Neural cell (in vitro differentiated cells): ENCODE measurements around the gene DLAT. TPM values are rescaled to one million over a fixed set of nuclear protein-coding genes. Genes with fewer than 3 reads are reported as not detected.

ENCODE experiments used
- H2AFZ ChIP-seq: fragments of 200-600, 300-800 bp; sonication (generic), shearing (Covaris generic); 2 replicates; pipeline ENCODE4 v1.6.0; 2014; ENCODE audit warnings: low read depth, mild to moderate bottlenecking, antibody characterized with exemption, low read length, moderate library complexity
- H3F3A ChIP-seq: fragments of 200-600 bp; shearing (Covaris generic); 2 replicates; pipeline ENCODE4 v1.6.1; 2016; ENCODE audit warnings: mild to moderate bottlenecking, moderate library complexity, mixed read lengths, antibody characterized with exemption, low read length; ENCODE audit not compliant: insufficient read depth, poor library complexity, severe bottlenecking
- H3K27ac ChIP-seq: fragments of 200-600, 300-800 bp; sonication (generic), shearing (Covaris generic); 2 replicates; pipeline ENCODE4 v1.5.1; 2014; ENCODE audit warnings: mild to moderate bottlenecking, low read length, moderate library complexity
- H3K27me3 ChIP-seq: fragments of 300-800, 200-600 bp; sonication (generic), shearing (Covaris generic); 2 replicates; pipeline ENCODE4 v1.6.0; 2014; ENCODE audit warnings: mild to moderate bottlenecking, low read depth, low read length, moderate library complexity; ENCODE audit not compliant: insufficient read depth
- H3K36me3 ChIP-seq: fragments of 300-800, 200-600 bp; sonication (generic), shearing (Covaris generic); 2 replicates; pipeline ENCODE4 v1.5.1; 2014; ENCODE audit warnings: mild to moderate bottlenecking, antibody characterized with exemption, low read length, moderate library complexity; ENCODE audit not compliant: insufficient read depth
- H3K4me2 ChIP-seq: fragments of 300-800, 200-600 bp; sonication (generic), shearing (Covaris generic); 2 replicates; pipeline ENCODE4 v1.6.0; 2014; ENCODE audit warnings: mild to moderate bottlenecking, low read length
- H3K4me3 ChIP-seq: fragments of 300-800, 200-600 bp; sonication (generic), shearing (Covaris generic); 2 replicates; pipeline ENCODE4 v1.5.1; 2014; ENCODE audit warnings: mild to moderate bottlenecking, low read length, moderate library complexity
- H3K79me2 ChIP-seq: fragments of 200-600 bp; shearing (Covaris generic); replicated peaks from 2 replicates; pipeline ENCODE4 v1.6.0; 2014; ENCODE audit warnings: mild to moderate bottlenecking, low read length, moderate library complexity; ENCODE audit not compliant: insufficient read depth
- H3K9ac ChIP-seq: fragments of 300-800, 200-600 bp; sonication (generic), shearing (Covaris generic); 2 replicates; pipeline ENCODE4 v1.6.1; 2016; ENCODE audit warnings: mild to moderate bottlenecking, low read length, mixed read lengths
- H3K9me2 ChIP-seq: fragments of 200-600 bp; shearing (Covaris generic); 2 replicates; pipeline ENCODE4 v1.6.1; 2016; ENCODE audit warnings: mild to moderate bottlenecking, low read length, mixed read lengths; ENCODE audit not compliant: insufficient read depth
- H3K9me3 ChIP-seq: fragments of 200-600, 300-800 bp; sonication (generic), shearing (Covaris generic); 2 replicates; pipeline ENCODE4 v1.6.1; 2016; ENCODE audit warnings: mild to moderate bottlenecking, mixed run types, low read length, moderate library complexity, mixed read lengths
- H4K20me1 ChIP-seq: fragments of 200-600 bp; shearing (Covaris generic); 2 replicates; pipeline ENCODE4 v1.6.1; 2016; ENCODE audit warnings: mild to moderate bottlenecking, mixed run types; ENCODE audit not compliant: insufficient read depth
- EP300 ChIP-seq: fragments of 450-650 bp; conservative IDR thresholded peaks from 2 replicates; pipeline ENCODE4 v1.6.1; 2014; ENCODE audit warnings: antibody characterized with exemption, mild to moderate bottlenecking, moderate library complexity; ENCODE audit not compliant: poor library complexity, severe bottlenecking
- EZH2 ChIP-seq: fragments of 200-600, 300-800 bp; shearing (Covaris generic), sonication (generic); IDR thresholded peaks from 2 replicates; pipeline ENCODE4 v1.6.1; 2014; ENCODE audit warnings: antibody characterized with exemption, low read length, borderline replicate concordance, mild to moderate bottlenecking; ENCODE audit not compliant: insufficient read depth, poor library complexity, severe bottlenecking
- MXI1 ChIP-seq: fragments of 450-650 bp; conservative IDR thresholded peaks from 2 replicates; pipeline ENCODE4 v1.6.1; 2014; ENCODE audit warnings: antibody characterized with exemption, mild to moderate bottlenecking; ENCODE audit not compliant: poor library complexity, severe bottlenecking
- SMC3 ChIP-seq: fragments of 450-650 bp; conservative IDR thresholded peaks from 2 replicates; pipeline ENCODE4 v1.6.1; 2014; ENCODE audit warnings: antibody characterized with exemption, mild to moderate bottlenecking, moderate library complexity; ENCODE audit not compliant: poor library complexity
- TAF1 ChIP-seq: IDR thresholded peaks from 2 replicates; pipeline ENCODE4 v1.6.1; 2012; ENCODE audit warnings: low read depth
- polyA plus RNA-seq: library from polyadenylated mRNA; depleted of rRNA; stranded (reverse); fragments of >200 nt; gene quantifications from 2 replicates; pipeline ENCODE4 v1.2.3, GENCODE V29; 2014
- TF ChIP-seq, protein P1 (sequence below): fragments of 450-650 bp; IDR thresholded peaks from 2 replicates; pipeline ENCODE4 v1.5.1; 2014; ENCODE audit warnings: antibody characterized with exemption, mild to moderate bottlenecking, moderate library complexity; ENCODE audit not compliant: poor library complexity, severe bottlenecking
- TF ChIP-seq, protein P2 (sequence below): IDR thresholded peaks from 2 replicates; pipeline ENCODE4 v1.6.1; 2012; ENCODE audit warnings: borderline replicate concordance

The DLAT gene
- polyA plus RNA-seq, 1 donor from 2014 or later: 38.3 TPM

DNA sequence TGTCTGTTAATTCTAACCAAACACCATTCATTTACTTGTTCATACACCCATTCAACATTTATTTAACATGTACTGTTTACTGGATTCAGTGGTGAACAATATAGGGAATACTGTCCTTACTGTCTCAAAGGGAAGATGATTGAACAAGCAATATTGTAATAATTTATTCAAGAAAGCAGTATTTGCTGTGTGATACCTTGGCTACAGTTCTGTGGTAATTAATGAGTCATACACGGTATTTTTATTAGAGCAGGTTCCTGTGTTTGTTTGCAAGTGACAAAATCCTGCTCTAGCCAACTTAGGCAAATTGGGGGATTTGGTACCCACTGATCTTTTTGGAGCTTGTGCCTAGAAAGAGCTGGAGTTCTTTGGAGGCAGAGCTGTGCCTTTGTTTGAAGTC is 32.9 kb downstream of the DLAT start:
- Histone ChIP-seq H3K79me2 (no peaks in the 10 kb centered on the region), H3K9me2 (no peaks in the 10 kb centered on the region), H3K27me3 (no peaks in the 10 kb centered on the region), H2AFZ (no peak overlapping the region), H3K9ac (no peak overlapping the region), H3K9me3 (no peaks in the 10 kb centered on the region), H3K36me3 (no peaks in the 10 kb centered on the region), H3F3A (no peaks in the 10 kb centered on the region), H3K27ac (no peak overlapping the region), H3K4me2 (no peak overlapping the region), H3K4me3 (no peak overlapping the region), H4K20me1 (no peaks in the 10 kb centered on the region)
- TF ChIP-seq, protein P1, sequence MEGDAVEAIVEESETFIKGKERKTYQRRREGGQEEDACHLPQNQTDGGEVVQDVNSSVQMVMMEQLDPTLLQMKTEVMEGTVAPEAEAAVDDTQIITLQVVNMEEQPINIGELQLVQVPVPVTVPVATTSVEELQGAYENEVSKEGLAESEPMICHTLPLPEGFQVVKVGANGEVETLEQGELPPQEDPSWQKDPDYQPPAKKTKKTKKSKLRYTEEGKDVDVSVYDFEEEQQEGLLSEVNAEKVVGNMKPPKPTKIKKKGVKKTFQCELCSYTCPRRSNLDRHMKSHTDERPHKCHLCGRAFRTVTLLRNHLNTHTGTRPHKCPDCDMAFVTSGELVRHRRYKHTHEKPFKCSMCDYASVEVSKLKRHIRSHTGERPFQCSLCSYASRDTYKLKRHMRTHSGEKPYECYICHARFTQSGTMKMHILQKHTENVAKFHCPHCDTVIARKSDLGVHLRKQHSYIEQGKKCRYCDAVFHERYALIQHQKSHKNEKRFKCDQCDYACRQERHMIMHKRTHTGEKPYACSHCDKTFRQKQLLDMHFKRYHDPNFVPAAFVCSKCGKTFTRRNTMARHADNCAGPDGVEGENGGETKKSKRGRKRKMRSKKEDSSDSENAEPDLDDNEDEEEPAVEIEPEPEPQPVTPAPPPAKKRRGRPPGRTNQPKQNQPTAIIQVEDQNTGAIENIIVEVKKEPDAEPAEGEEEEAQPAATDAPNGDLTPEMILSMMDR: no peak
- no peak for TF ChIP-seq TAF1
- no peak for TF ChIP-seq SMC3
- no peak for TF ChIP-seq EP300
- TF ChIP-seq EZH2: no peak
- TF ChIP-seq, protein P2, sequence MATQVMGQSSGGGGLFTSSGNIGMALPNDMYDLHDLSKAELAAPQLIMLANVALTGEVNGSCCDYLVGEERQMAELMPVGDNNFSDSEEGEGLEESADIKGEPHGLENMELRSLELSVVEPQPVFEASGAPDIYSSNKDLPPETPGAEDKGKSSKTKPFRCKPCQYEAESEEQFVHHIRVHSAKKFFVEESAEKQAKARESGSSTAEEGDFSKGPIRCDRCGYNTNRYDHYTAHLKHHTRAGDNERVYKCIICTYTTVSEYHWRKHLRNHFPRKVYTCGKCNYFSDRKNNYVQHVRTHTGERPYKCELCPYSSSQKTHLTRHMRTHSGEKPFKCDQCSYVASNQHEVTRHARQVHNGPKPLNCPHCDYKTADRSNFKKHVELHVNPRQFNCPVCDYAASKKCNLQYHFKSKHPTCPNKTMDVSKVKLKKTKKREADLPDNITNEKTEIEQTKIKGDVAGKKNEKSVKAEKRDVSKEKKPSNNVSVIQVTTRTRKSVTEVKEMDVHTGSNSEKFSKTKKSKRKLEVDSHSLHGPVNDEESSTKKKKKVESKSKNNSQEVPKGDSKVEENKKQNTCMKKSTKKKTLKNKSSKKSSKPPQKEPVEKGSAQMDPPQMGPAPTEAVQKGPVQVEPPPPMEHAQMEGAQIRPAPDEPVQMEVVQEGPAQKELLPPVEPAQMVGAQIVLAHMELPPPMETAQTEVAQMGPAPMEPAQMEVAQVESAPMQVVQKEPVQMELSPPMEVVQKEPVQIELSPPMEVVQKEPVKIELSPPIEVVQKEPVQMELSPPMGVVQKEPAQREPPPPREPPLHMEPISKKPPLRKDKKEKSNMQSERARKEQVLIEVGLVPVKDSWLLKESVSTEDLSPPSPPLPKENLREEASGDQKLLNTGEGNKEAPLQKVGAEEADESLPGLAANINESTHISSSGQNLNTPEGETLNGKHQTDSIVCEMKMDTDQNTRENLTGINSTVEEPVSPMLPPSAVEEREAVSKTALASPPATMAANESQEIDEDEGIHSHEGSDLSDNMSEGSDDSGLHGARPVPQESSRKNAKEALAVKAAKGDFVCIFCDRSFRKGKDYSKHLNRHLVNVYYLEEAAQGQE: no peak

DNA sequence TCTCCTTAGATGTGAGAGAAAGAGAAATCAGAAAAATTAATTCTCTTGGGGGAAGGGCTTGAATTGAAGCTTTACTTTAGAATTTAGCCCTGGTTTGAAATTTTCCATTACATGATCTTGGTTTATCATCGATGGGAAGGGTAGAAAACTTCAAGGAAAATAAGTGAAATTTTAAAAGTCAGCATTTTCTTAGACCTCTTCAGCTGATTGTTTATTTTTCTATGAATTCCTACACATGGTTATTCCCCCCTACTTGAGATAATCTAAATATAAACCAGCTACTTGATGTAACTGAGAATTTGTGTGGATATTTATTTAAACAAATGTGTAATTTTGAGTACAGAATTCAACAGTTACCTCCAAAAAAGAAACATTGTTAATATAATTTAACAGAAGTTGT is 37.7 kb downstream of the DLAT start:
- Histone ChIP-seq H3K27me3 (no peaks in the 10 kb centered on the region), H3K4me2 (no peak overlapping the region), H3F3A (no peaks in the 10 kb centered on the region), H2AFZ (no peak overlapping the region), H3K9me2 (no peaks in the 10 kb centered on the region), H3K9me3 (no peaks in the 10 kb centered on the region), H3K36me3 (no peaks in the 10 kb centered on the region), H3K9ac (no peak overlapping the region), H3K27ac (no peak overlapping the region), H4K20me1 (no peaks in the 10 kb centered on the region), H3K4me3 (no peak overlapping the region), H3K79me2 (no peaks in the 10 kb centered on the region)
- TF ChIP-seq MXI1: no peak
- no peak for TF ChIP-seq EP300
- no peak for TF ChIP-seq SMC3
- TF ChIP-seq, protein P1: no peak
